H9 (cell line): ENCODE measurements around the gene HUS1. TPM values are rescaled to one million over a fixed set of nuclear protein-coding genes. Genes with fewer than 3 reads are reported as not detected.

ENCODE experiments used
- DNase-seq: peaks from one replicate; pipeline ENCODE4 v3.0.0-alpha.2; 2017
- H2AFZ ChIP-seq: one replicate; pipeline ENCODE4 v1.6.1; 2013; ENCODE audit warnings: mild to moderate bottlenecking, low read length, control low read depth, moderate library complexity
- H2AK5ac ChIP-seq: 2 replicates; pipeline ENCODE4 v1.6.1; 2013; ENCODE audit warnings: low read length, control low read depth, mixed read lengths; ENCODE audit not compliant: insufficient read length
- H2BK120ac ChIP-seq: one replicate; pipeline ENCODE4 v1.6.1; 2013; ENCODE audit warnings: low read depth, mild to moderate bottlenecking, low read length, control low read depth, inconsistent platforms; ENCODE audit not compliant: poor library complexity, severe bottlenecking
- H2BK12ac ChIP-seq: 2 replicates; pipeline ENCODE4 v1.6.1; 2013; ENCODE audit warnings: low read length, control low read depth, mixed read lengths, low read depth; ENCODE audit not compliant: insufficient read length
- H2BK15ac ChIP-seq: 2 replicates; pipeline ENCODE4 v1.6.1; 2013; ENCODE audit warnings: low read depth, low read length, control low read depth
- H2BK20ac ChIP-seq: one replicate; pipeline ENCODE4 v1.6.1; 2013; ENCODE audit warnings: low read depth, mild to moderate bottlenecking, low read length, control low read depth, inconsistent platforms; ENCODE audit not compliant: poor library complexity, severe bottlenecking
- H2BK5ac ChIP-seq: 2 replicates; pipeline ENCODE4 v1.6.1; 2013; ENCODE audit warnings: low read length, control low read depth, mixed read lengths; ENCODE audit not compliant: insufficient read length
- H3K14ac ChIP-seq: 2 replicates; pipeline ENCODE4 v1.6.1; 2013; ENCODE audit warnings: low read length, control low read depth; ENCODE audit not compliant: insufficient read depth
- H3K18ac ChIP-seq: 2 replicates; pipeline ENCODE4 v1.6.1; 2013; ENCODE audit warnings: low read depth, mild to moderate bottlenecking, mixed read lengths, low read length, control low read depth; ENCODE audit not compliant: insufficient read length
- H3K23ac ChIP-seq: 2 replicates; pipeline ENCODE4 v1.6.1; 2013; ENCODE audit warnings: low read length, control low read depth, mixed read lengths, low read depth; ENCODE audit not compliant: insufficient read length
- H3K23me2 ChIP-seq: 2 replicates; pipeline ENCODE4 v1.6.1; 2013; ENCODE audit warnings: low read depth, mild to moderate bottlenecking, mixed read lengths, low read length, control low read depth; ENCODE audit not compliant: insufficient read length, poor library complexity, severe bottlenecking
- H3K27ac ChIP-seq: 2 replicates; pipeline ENCODE4 v1.5.1; 2013; ENCODE audit warnings: low read length, control low read depth, mixed read lengths, low read depth; ENCODE audit not compliant: insufficient read length
- H3K27me3 ChIP-seq: 2 replicates; pipeline ENCODE4 v1.6.1; 2013; ENCODE audit warnings: low read length, control low read depth, inconsistent platforms; ENCODE audit not compliant: insufficient read depth
- H3K4ac ChIP-seq: 2 replicates; pipeline ENCODE4 v1.6.1; 2013; ENCODE audit warnings: low read depth, mild to moderate bottlenecking, control low read depth, inconsistent platforms, low read length, moderate library complexity
- H3K4me1 ChIP-seq: 2 replicates; pipeline ENCODE4 v1.6.1; 2013; ENCODE audit warnings: low read length, control low read depth, inconsistent platforms; ENCODE audit not compliant: insufficient read depth
- H3K4me2 ChIP-seq: 2 replicates; pipeline ENCODE4 v1.6.1; 2013; ENCODE audit warnings: low read length, control low read depth, mixed read lengths; ENCODE audit not compliant: insufficient read length, insufficient read depth
- H3K56ac ChIP-seq: 2 replicates; pipeline ENCODE4 v1.6.1; 2013; ENCODE audit warnings: low read depth, mild to moderate bottlenecking, mixed read lengths, low read length, control low read depth; ENCODE audit not compliant: insufficient read length
- H3K79me1 ChIP-seq: 2 replicates; pipeline ENCODE4 v1.6.1; 2013; ENCODE audit warnings: low read depth, mild to moderate bottlenecking, moderate library complexity, low read length, control low read depth, inconsistent platforms; ENCODE audit not compliant: insufficient read depth, poor library complexity, severe bottlenecking
- H3K79me2 ChIP-seq: 2 replicates; pipeline ENCODE4 v1.6.1; 2013; ENCODE audit warnings: low read length, control low read depth, inconsistent platforms; ENCODE audit not compliant: insufficient read depth
- H3K9ac ChIP-seq: 2 replicates; pipeline ENCODE4 v1.6.1; 2013; ENCODE audit warnings: low read length, control low read depth, mixed read lengths; ENCODE audit not compliant: insufficient read length; ENCODE audit errors: extremely low read depth
- H3K9me3 ChIP-seq: one replicate; pipeline ENCODE4 v1.6.1; 2013; ENCODE audit warnings: low read depth, low read length, inconsistent platforms; ENCODE audit not compliant: control insufficient read depth
- H3T11ph ChIP-seq: one replicate; pipeline ENCODE4 v1.6.1; 2013; ENCODE audit warnings: mild to moderate bottlenecking, low read length, control low read depth, inconsistent platforms
- H4K20me1 ChIP-seq: one replicate; pipeline ENCODE4 v1.6.1; 2013; ENCODE audit not compliant: control insufficient read depth, insufficient read length, insufficient read depth
- H4K5ac ChIP-seq: 2 replicates; pipeline ENCODE4 v1.6.1; 2013; ENCODE audit warnings: low read depth, mild to moderate bottlenecking, mixed read lengths, low read length, control low read depth; ENCODE audit not compliant: insufficient read length
- H4K8ac ChIP-seq: replicated peaks from 2 replicates; pipeline ENCODE4 v1.6.1; 2013; ENCODE audit warnings: low read length, control low read depth, mixed read lengths, low read depth; ENCODE audit not compliant: insufficient read length
- H4K91ac ChIP-seq: 2 replicates; pipeline ENCODE4 v1.6.1; 2013; ENCODE audit warnings: low read depth, mild to moderate bottlenecking, moderate library complexity, mixed read lengths, low read length, control low read depth; ENCODE audit not compliant: insufficient read length
- H3K27ac Mint-ChIP-seq, 3 experiments: 2 replicates in 2 of 3; 3 replicates in 1 of 3; pipeline ENCODE4 v1.8.0; 2020 to 2021; ENCODE audit warnings: mixed read lengths in 3 of 3, mild to moderate bottlenecking in 1 of 3, moderate library complexity in 1 of 3
- H3K27me3 Mint-ChIP-seq: 2 replicates; pipeline ENCODE4 v1.8.0; 2021; ENCODE audit warnings: low read depth, mild to moderate bottlenecking, moderate library complexity, mixed read lengths
- H3K36me3 Mint-ChIP-seq, 3 experiments: 2 replicates in 2 of 3; 3 replicates in 1 of 3; pipeline ENCODE4 v1.8.0; 2020 to 2021; ENCODE audit warnings: low read depth in 3 of 3, mixed read lengths in 3 of 3; ENCODE audit not compliant: insufficient read depth in 1 of 3
- H3K4me1 Mint-ChIP-seq, 2 experiments: 2 replicates each; pipeline ENCODE4 v1.8.0; 2020; ENCODE audit warnings: mixed read lengths in 2 of 2
- H3K4me3 Mint-ChIP-seq, 2 experiments: 2 replicates in 1 of 2; 3 replicates in 1 of 2; pipeline ENCODE4 v1.8.0; 2020 to 2021; ENCODE audit warnings: mild to moderate bottlenecking in 2 of 2, mixed read lengths in 2 of 2, moderate library complexity in 1 of 2
- H3K9me3 Mint-ChIP-seq, 2 experiments: 2 replicates in 1 of 2; 3 replicates in 1 of 2; pipeline ENCODE4 v1.8.0; 2020; ENCODE audit warnings: mild to moderate bottlenecking in 2 of 2, mixed read lengths in 2 of 2, moderate library complexity in 1 of 2
- WGBS: extraction: QIAGEN DNeasy Blood & Tissue Kit; methylation state at CpG from one replicate; pipeline ENCODE4 v1.1.7; 2013; ENCODE audit warnings: missing lambda C conversion rate, low lambda C conversion rate, mixed read lengths; ENCODE audit not compliant: insufficient read length; ENCODE audit errors: extremely low coverage; 5-methylcytosine and 5-hydroxymethylcytosine counted together
- total RNA-seq: library from RNA; stranded (reverse); gene quantifications from 2 replicates; pipeline ENCODE4 v1.2.1, GENCODE V29; 2021
- TF ChIP-seq, protein P1 (sequence below): fragments of 200-600 bp; sonication (generic); conservative IDR thresholded peaks from 3 replicates; pipeline ENCODE4 v1.8.0; 2021; ENCODE audit warnings: antibody characterized with exemption, mild to moderate bottlenecking

HUS1 gene
- total RNA-seq, 1 experiment from 2014 or later = 43.1 TPM

DNA sequence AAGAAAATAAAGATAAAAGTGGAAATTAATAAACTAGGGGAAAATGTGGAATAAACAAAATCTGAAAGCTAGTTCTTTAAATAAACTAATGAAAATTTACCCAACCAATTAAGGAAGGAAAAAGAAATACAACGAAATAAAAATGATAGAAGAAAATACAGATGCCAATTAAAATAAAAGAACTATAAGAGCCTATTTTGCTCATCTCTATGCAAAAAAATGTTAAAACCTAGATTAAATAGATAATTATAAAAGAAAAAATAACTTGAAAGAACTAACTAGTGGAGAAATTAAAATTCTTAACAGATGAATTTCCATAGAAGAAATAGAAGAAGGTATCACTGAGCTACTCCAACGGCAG is 63.8 kb downstream of the HUS1 start:
- no peaks in the 10 kb centered on the region for H3K4me1 ChIP-seq
- no peak overlapping the region for H3K14ac ChIP-seq
- TF ChIP-seq, protein P1, sequence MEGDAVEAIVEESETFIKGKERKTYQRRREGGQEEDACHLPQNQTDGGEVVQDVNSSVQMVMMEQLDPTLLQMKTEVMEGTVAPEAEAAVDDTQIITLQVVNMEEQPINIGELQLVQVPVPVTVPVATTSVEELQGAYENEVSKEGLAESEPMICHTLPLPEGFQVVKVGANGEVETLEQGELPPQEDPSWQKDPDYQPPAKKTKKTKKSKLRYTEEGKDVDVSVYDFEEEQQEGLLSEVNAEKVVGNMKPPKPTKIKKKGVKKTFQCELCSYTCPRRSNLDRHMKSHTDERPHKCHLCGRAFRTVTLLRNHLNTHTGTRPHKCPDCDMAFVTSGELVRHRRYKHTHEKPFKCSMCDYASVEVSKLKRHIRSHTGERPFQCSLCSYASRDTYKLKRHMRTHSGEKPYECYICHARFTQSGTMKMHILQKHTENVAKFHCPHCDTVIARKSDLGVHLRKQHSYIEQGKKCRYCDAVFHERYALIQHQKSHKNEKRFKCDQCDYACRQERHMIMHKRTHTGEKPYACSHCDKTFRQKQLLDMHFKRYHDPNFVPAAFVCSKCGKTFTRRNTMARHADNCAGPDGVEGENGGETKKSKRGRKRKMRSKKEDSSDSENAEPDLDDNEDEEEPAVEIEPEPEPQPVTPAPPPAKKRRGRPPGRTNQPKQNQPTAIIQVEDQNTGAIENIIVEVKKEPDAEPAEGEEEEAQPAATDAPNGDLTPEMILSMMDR = no peak
- no peak overlapping the region for H2BK15ac ChIP-seq
- no peak overlapping the region for H3K56ac ChIP-seq
- no peak overlapping the region for H4K91ac ChIP-seq
- H3K18ac ChIP-seq = no peak overlapping the region
- H3K23ac ChIP-seq = no peak overlapping the region
- H3K9me3 Mint-ChIP-seq = peaks cover 6 to 7% of the 10 kb centered on the region in 2 experiments; a peak in 3 of 5 replicates
- no peak overlapping the region for H2BK5ac ChIP-seq
- peaks cover 28% of the 10 kb centered on the region in 2 experiments for H3K4me1 Mint-ChIP-seq
- H3K79me2 ChIP-seq = no peaks in the 10 kb centered on the region
- H3K79me1 ChIP-seq = no peaks in the 10 kb centered on the region
- H2BK20ac ChIP-seq = no peak overlapping the region
- no peak overlapping the region for H3K4ac ChIP-seq
- H3T11ph ChIP-seq = no peak overlapping the region
- no peak for DNase-seq
- no peaks in the 10 kb centered on the region for H3K27me3 ChIP-seq
- H3K4me3 Mint-ChIP-seq = no peak overlapping the region
- no CpG with 5 or more reads among the region's 2 CpGs for WGBS
- H4K8ac ChIP-seq = no peak overlapping the region
- H4K5ac ChIP-seq = no peak overlapping the region
- H3K9me3 ChIP-seq = no peaks in the 10 kb centered on the region
- H3K36me3 Mint-ChIP-seq = peaks cover 0 to 7% (median 1%) of the 10 kb centered on the region in 3 experiments; a peak in 4 of 7 replicates
- H4K20me1 ChIP-seq = no peaks in the 10 kb centered on the region
- no peak overlapping the region for H2AFZ ChIP-seq
- no peaks in the 10 kb centered on the region for H3K23me2 ChIP-seq
- H2AK5ac ChIP-seq = no peak overlapping the region
- no peak overlapping the region for H3K4me2 ChIP-seq
- H3K27ac Mint-ChIP-seq = no peak overlapping the region
- H3K9ac ChIP-seq = no peak overlapping the region
- H2BK12ac ChIP-seq = no peak overlapping the region
- no peak overlapping the region for H2BK120ac ChIP-seq
- no peak overlapping the region for H3K27ac ChIP-seq
- no peaks in the 10 kb centered on the region; the same call in 1 of the 2 replicates for H3K27me3 Mint-ChIP-seq
